Measurements from ENCODE around the gene NOXO1. TPM values are rescaled to one million over a fixed set of nuclear protein-coding genes. Genes with fewer than 3 reads are reported as not detected.

The NOXO1 gene
- total and polyA plus RNA-seq, 4 experiments from 2014 or later: 0.47 to 0.84 (median 0.52) TPM

GRCh38 chr16:1947369-1947670, 33.9 kb downstream of the NOXO1 start:
- CTCF ChIA-PET (ENCODE audit: partially characterized antibody): no interaction called here

GRCh38 chr16:1946495-1947368, 34.5 kb downstream of the NOXO1 start:
- Histone ChIP-seq H3K27ac (ENCODE audit: low read depth, low read length) (no peak overlapping the region), H3K4me3 (ENCODE audit: low read length in 2 of 2) (no peak overlapping the region), H3K27me3 (ENCODE audit: insufficient read depth, low read length) (no peaks in the 10 kb centered on the region), H3K36me3 (ENCODE audit: insufficient read depth, low read length) (no peaks in the 10 kb centered on the region), H3K4me1 (ENCODE audit: insufficient read depth, low read length) (peaks cover 15% of the 10 kb centered on the region), H3K9me3 (ENCODE audit: control insufficient read depth in 1 of 2, low read length in 2 of 2) (no peaks in the 10 kb centered on the region)
- no peaks in the 10 kb centered on the region for H3K27me3 Mint-ChIP-seq
- intact Hi-C loops (cut with micrococcal nuclease): no loop called here
- H3K4me3 Mint-ChIP-seq: no peak overlapping the region
- no peak overlapping the region for H3K27ac Mint-ChIP-seq
- DNase-seq: no peak
- no peaks in the 10 kb centered on the region for H3K9me3 Mint-ChIP-seq
- H3K4me1 Mint-ChIP-seq: peaks cover 0 to 21% (median 6%) of the 10 kb centered on the region in 4 donors
- POLR2A ChIA-PET (ENCODE audit: partially characterized antibody): interaction anchor here (2.1 kb wide), 1 partner anchor 18 kb away, joined by 11 read pairs; the partner anchor contains the start of gene RPS2
- no peaks in the 10 kb centered on the region for H3K36me3 Mint-ChIP-seq
- CTCF ChIA-PET (ENCODE audit: partially characterized antibody): no interaction called here

More at GRCh38 chr16:1947369-1947670, 33.9 kb downstream of the NOXO1 start:
- Mint-ChIP-seq H3K27me3 (no peaks in the 10 kb centered on the region), H3K36me3 (no peaks in the 10 kb centered on the region), H3K4me1 (peaks cover 0 to 15% (median 5%) of the 10 kb centered on the region in 4 donors), H3K27ac (no peak overlapping the region), H3K9me3 (no peaks in the 10 kb centered on the region), H3K4me3 (no peak overlapping the region)
- Histone ChIP-seq H3K4me3 (ENCODE audit: low read length in 2 of 2) (no peak overlapping the region), H3K27me3 (ENCODE audit: insufficient read depth, low read length) (no peaks in the 10 kb centered on the region), H3K27ac (ENCODE audit: low read depth, low read length) (no peak overlapping the region), H3K9me3 (ENCODE audit: control insufficient read depth in 1 of 2, low read length in 2 of 2) (no peaks in the 10 kb centered on the region), H3K4me1 (ENCODE audit: insufficient read depth, low read length) (peaks cover 10% of the 10 kb centered on the region), H3K36me3 (ENCODE audit: insufficient read depth, low read length) (no peaks in the 10 kb centered on the region)
- POLR2A ChIA-PET (ENCODE audit: partially characterized antibody): interaction anchor here (0.6 kb wide), 1 partner anchor 208 kb away, joined by 3 read pairs; no protein-coding TSS in a partner anchor
- intact Hi-C loops (cut with micrococcal nuclease): no loop called here
- no peak for DNase-seq

GRCh38 chr16:1945559-1946391, 35.5 kb downstream of the NOXO1 start:
- Histone ChIP-seq H3K9me3 (ENCODE audit: control insufficient read depth in 1 of 2, low read length in 2 of 2) (no peaks in the 10 kb centered on the region), H3K27ac (ENCODE audit: low read depth, low read length) (no peak overlapping the region), H3K4me3 (ENCODE audit: low read length in 2 of 2) (no peak overlapping the region), H3K4me1 (ENCODE audit: insufficient read depth, low read length) (peaks cover 21% of the 10 kb centered on the region), H3K36me3 (ENCODE audit: insufficient read depth, low read length) (no peaks in the 10 kb centered on the region), H3K27me3 (ENCODE audit: insufficient read depth, low read length) (no peaks in the 10 kb centered on the region)
- DNase-seq: no peak
- H3K9me3 Mint-ChIP-seq: no peaks in the 10 kb centered on the region
- H3K4me1 Mint-ChIP-seq: peaks cover 0 to 26% (median 7%) of the 10 kb centered on the region in 4 donors
- ChIA-PET CTCF (ENCODE audit: partially characterized antibody) (no interaction called here), POLR2A (ENCODE audit: partially characterized antibody) (interaction anchor here (2.1 kb wide), 1 partner anchor 19 kb away, joined by 11 read pairs; the partner anchor contains the start of gene RPS2)
- no peak overlapping the region for H3K27ac Mint-ChIP-seq
- no peaks in the 10 kb centered on the region for H3K27me3 Mint-ChIP-seq
- no peak overlapping the region for H3K4me3 Mint-ChIP-seq
- intact Hi-C loops (cut with micrococcal nuclease): no loop called here
- H3K36me3 Mint-ChIP-seq: no peaks in the 10 kb centered on the region

GRCh38 chr16:1944612-1945199, 36.6 kb downstream of the NOXO1 start:
- no peaks in the 10 kb centered on the region for H3K9me3 Mint-ChIP-seq
- ChIA-PET POLR2A (ENCODE audit: partially characterized antibody) (interaction anchor here (2.0 to 4.6 kb wide), 4 partner anchors 17 to 211 kb away, joined by 7 to 34 read pairs (median 14); partner anchors contain the start of genes RPS2 and TRAF7), CTCF (ENCODE audit: partially characterized antibody) (no interaction called here)
- Histone ChIP-seq H3K27ac (ENCODE audit: low read depth, low read length) (no peak overlapping the region), H3K4me1 (ENCODE audit: insufficient read depth, low read length) (peaks cover 21% of the 10 kb centered on the region), H3K9me3 (ENCODE audit: control insufficient read depth in 1 of 2, low read length in 2 of 2) (no peaks in the 10 kb centered on the region), H3K4me3 (ENCODE audit: low read length in 2 of 2) (no peak overlapping the region), H3K27me3 (ENCODE audit: insufficient read depth, low read length) (no peaks in the 10 kb centered on the region), H3K36me3 (ENCODE audit: insufficient read depth, low read length) (peaks cover 5% of the 10 kb centered on the region)
- no peak for DNase-seq
- H3K27me3 Mint-ChIP-seq: no peaks in the 10 kb centered on the region
- peaks cover 0 to 26% (median 7%) of the 10 kb centered on the region in 4 donors for H3K4me1 Mint-ChIP-seq
- intact Hi-C loops (cut with micrococcal nuclease): loop anchor here (5.0 kb wide), 3 partner anchors 48 to 452 kb away; partner anchors contain the start of genes CRAMP1, IFT140 and TELO2
- no peaks in the 10 kb centered on the region for H3K36me3 Mint-ChIP-seq
- H3K4me3 Mint-ChIP-seq: peak overlapping the region in 6 of 8 donors; percentile 33 to 83 (median 62)
- peak overlapping the region in 3 of 7 donors; percentile 30 to 90 (median 69) for H3K27ac Mint-ChIP-seq

GRCh38 chr16:1942810-1943726, 38.2 kb downstream of the NOXO1 start, which contains the start of gene MSRB1:
MSRB1 (minus strand) TSS chr16:1943199; CDS start chr16:1943156, 43 bp downstream.
- no peaks in the 10 kb centered on the region for H3K9me3 ChIP-seq (ENCODE audit: control insufficient read depth in 1 of 2, low read length in 2 of 2)
- H3K27me3 ChIP-seq (ENCODE audit: insufficient read depth, low read length): no peaks in the 10 kb centered on the region
- Mint-ChIP-seq H3K36me3 (peaks cover 0 to 10% of the 10 kb centered on the region in 2 donors), H3K9me3 (no peaks in the 10 kb centered on the region), H3K4me3 (peak within 1 kb of the TSS; percentile 82 to 91 (median 86)), H3K4me1 (peaks cover 0 to 26% (median 7%) of the 10 kb centered on the region in 4 donors), H3K27me3 (no peaks in the 10 kb centered on the region), H3K27ac (peak within 1 kb of the TSS; percentile 64 to 91 (median 70))
- ChIA-PET POLR2A (ENCODE audit: partially characterized antibody) (interaction anchor here (0.6 to 4.6 kb wide), 20 partner anchors 9 to 1775 kb away, joined by 3 to 34 read pairs (median 4); partner anchors contain the start of genes FAHD1, HAGH, NDUFB10 and NUBP2), CTCF (ENCODE audit: partially characterized antibody) (interaction anchor here (1.0 kb wide), 2 partner anchors 10 to 22 kb away, joined by 3 to 4 read pairs; partner anchors contain the start of gene RPS2)
- intact Hi-C loops (cut with micrococcal nuclease): loop anchor here (1.0 to 5.0 kb wide), 6 partner anchors 16 to 634 kb away; partner anchors contain the start of genes CRAMP1, IFT140, NDUFB10 and TELO2
- DNase-seq: peak; percentile 97 to 99 (median 98)
- H3K36me3 ChIP-seq (ENCODE audit: insufficient read depth, low read length): peaks cover 13% of the 10 kb centered on the region
- peaks cover 21% of the 10 kb centered on the region for H3K4me1 ChIP-seq (ENCODE audit: insufficient read depth, low read length)
- H3K27ac ChIP-seq (ENCODE audit: low read depth, low read length): peak within 1 kb of the TSS; percentile 58
- peak within 1 kb of the TSS; percentile 52 to 90 for H3K4me3 ChIP-seq (ENCODE audit: low read length in 2 of 2)

All from CD4-positive, alpha-beta memory T cell (primary cell).